BE2C (cell line): Measurements from ENCODE around the gene ARHGEF1.
A peak's percentile ranks its signal among the peaks of the same experiment; 100 is the strongest.

Source experiments
- DNase-seq: peaks from one replicate; pipeline ENCODE4 v3.0.0-alpha.2; 2020
- H3K27me3 ChIP-seq: fragments of 250-450 bp; sonication (Bioruptor Pico); 2 replicates; pipeline ENCODE4 v1.5.1; 2020; ENCODE audit warnings: mild to moderate bottlenecking
- H3K36me3 ChIP-seq: fragments of 250-450 bp; sonication (Bioruptor Pico); 2 replicates; pipeline ENCODE4 v1.5.1; 2020; ENCODE audit warnings: mild to moderate bottlenecking
- H3K4me1 ChIP-seq: fragments of 250-450 bp; sonication (Bioruptor Pico); 2 replicates; pipeline ENCODE4 v1.5.1; 2020
- H3K4me3 ChIP-seq: 2 replicates; pipeline ENCODE4 v1.5.1; 2011; ENCODE audit warnings: low read depth, low read length
- H3K9me3 ChIP-seq: fragments of 250-450 bp; sonication (Bioruptor Pico); 2 replicates; pipeline ENCODE4 v1.5.1; 2020
- TF ChIP-seq, protein P1 (sequence below): IDR thresholded peaks from 2 replicates; pipeline ENCODE4 v1.5.1; 2012; ENCODE audit warnings: mild to moderate bottlenecking, low read depth, low read length

ARHGEF1 gene

DNA sequence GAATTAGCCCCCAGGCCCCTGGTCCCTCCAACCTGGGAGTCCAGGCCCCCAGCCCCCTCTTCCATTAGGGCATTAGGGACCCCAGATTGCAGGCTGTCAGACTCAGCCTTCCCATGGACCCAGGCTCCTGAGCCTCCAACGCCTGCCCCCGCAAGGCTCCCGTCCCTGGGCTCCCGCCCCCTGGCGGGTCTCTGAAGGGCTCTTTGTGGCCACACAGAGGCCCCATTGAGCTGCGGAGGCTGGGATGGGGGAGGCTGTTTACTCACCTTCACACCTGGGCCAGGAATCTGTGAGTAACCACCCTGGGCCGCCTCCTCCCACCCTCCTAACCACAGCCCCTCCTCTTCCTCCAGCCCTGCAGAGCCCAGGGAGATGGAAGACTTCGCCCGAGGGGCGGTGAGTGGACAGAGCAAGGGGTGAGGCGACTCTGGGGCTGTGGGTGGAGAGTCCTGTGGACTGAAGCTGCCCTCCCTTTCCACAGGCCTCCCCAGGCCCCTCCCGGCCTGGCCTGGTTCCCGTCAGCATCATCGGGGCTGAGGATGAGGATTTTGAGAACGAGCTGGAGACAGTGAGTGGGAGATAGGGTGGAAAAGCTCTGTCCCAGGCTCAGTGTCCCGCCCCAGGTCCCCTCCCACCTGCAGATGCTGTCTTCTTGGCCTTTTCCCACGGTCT, 4.9 kb downstream of the ARHGEF1 start:
- TF ChIP-seq, protein P1, sequence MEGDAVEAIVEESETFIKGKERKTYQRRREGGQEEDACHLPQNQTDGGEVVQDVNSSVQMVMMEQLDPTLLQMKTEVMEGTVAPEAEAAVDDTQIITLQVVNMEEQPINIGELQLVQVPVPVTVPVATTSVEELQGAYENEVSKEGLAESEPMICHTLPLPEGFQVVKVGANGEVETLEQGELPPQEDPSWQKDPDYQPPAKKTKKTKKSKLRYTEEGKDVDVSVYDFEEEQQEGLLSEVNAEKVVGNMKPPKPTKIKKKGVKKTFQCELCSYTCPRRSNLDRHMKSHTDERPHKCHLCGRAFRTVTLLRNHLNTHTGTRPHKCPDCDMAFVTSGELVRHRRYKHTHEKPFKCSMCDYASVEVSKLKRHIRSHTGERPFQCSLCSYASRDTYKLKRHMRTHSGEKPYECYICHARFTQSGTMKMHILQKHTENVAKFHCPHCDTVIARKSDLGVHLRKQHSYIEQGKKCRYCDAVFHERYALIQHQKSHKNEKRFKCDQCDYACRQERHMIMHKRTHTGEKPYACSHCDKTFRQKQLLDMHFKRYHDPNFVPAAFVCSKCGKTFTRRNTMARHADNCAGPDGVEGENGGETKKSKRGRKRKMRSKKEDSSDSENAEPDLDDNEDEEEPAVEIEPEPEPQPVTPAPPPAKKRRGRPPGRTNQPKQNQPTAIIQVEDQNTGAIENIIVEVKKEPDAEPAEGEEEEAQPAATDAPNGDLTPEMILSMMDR = no peak
- Histone ChIP-seq H3K36me3 (no peaks in the 10 kb centered on the region), H3K9me3 (no peaks in the 10 kb centered on the region), H3K4me3 (no peak overlapping the region), H3K4me1 (no peaks in the 10 kb centered on the region), H3K27me3 (peaks cover 8% of the 10 kb centered on the region)
- DNase-seq = no peak

- Histone ChIP-seq H3K36me3 (no peaks in the 10 kb centered on the region), H3K27me3 (no peaks in the 10 kb centered on the region), H3K4me1 (no peaks in the 10 kb centered on the region), H3K9me3 (no peaks in the 10 kb centered on the region), H3K4me3 (no peak overlapping the region)
- TF ChIP-seq, protein P1 = no peak
- no peak for DNase-seq
These were observed 5.9 kb downstream of the ARHGEF1 start for GRCh38 chr19:41888926-41889325.

DNA sequence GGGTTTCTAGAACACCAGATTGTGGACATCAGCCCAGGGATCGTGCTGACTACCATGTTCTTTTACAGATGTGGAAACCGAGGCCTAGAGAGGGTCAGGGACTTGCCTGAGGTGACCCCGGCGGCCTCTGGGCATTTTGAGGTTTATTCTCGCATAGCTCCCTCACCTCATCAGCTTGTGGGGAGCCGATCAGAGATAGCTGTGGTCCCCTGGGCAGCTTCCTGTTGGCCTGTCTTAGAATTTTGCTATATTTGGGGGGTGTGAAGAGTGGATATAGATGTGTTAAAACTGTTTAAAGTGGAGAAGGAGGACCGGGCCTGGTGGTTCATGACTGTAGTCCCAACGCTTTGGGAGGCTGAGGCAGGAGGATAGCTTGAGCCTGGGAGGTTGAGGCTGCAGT, 6.9 kb downstream of the ARHGEF1 start:
- DNase-seq = no peak
- Histone ChIP-seq H3K4me1 (no peaks in the 10 kb centered on the region), H3K27me3 (no peaks in the 10 kb centered on the region), H3K4me3 (no peak overlapping the region), H3K9me3 (no peaks in the 10 kb centered on the region), H3K36me3 (no peaks in the 10 kb centered on the region)
- TF ChIP-seq, protein P1 = no peak

- Histone ChIP-seq H3K4me3 (no peak overlapping the region), H3K9me3 (no peaks in the 10 kb centered on the region), H3K36me3 (0 out of 2 replicates have a peak, but pooled peaks cover 2% of the 10 kb centered on the region), H3K4me1 (no peaks in the 10 kb centered on the region), H3K27me3 (no peaks in the 10 kb centered on the region)
- TF ChIP-seq, protein P1 = no peak
- DNase-seq = no peak
These were observed 8.0 kb downstream of the ARHGEF1 start for GRCh38 chr19:41890936-41891335.

DNA sequence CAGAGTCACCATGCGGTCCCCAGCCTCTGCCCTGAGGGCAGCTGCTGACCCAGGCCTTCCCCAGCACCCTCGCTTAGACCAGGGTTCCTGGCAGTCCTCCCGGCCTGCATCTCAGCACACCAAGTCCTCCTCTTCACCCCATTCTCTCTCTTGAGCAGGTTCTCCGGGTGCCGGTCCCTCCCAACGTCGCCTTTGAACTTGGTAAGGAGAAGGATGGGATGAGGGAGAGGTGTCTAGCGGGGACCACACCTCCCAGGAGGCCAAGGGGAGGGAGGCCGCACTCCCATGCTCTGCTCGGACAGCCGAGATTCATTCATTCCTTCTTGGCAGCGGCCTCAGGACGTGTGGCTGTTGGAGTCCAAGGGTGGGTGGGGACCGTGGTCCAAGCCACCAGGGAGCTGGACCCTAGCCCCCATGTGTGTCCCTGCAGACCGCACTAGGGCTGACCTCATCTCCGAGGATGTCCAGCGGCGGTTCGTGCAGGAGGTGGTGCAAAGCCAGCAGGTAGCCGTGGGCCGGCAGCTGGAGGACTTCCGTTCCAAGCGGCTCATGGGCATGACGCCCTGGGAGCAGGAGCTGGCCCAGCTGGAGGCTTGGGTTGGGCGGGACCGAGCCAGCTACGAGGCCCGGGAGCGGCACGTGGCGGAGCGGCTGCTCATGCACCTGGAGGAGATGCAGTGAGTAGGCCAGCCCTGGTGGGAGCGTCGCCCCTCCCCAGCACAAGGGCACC, 9.4 kb downstream of the ARHGEF1 start:
- H3K4me1 ChIP-seq = no peaks in the 10 kb centered on the region
- no peak overlapping the region for H3K4me3 ChIP-seq
- 0 out of 2 replicates have a peak, but pooled peaks cover 2% of the 10 kb centered on the region for H3K36me3 ChIP-seq
- no peak for DNase-seq
- TF ChIP-seq, protein P1 = no peak
- H3K27me3 ChIP-seq = no peaks in the 10 kb centered on the region
- no peaks in the 10 kb centered on the region for H3K9me3 ChIP-seq

- TF ChIP-seq, protein P1 = peak; percentile 23; the same call in 1 of the 2 replicates
- Histone ChIP-seq H3K4me3 (no peak overlapping the region), H3K36me3 (0 out of 2 replicates have a peak, but pooled peaks cover 2% of the 10 kb centered on the region), H3K9me3 (no peaks in the 10 kb centered on the region), H3K27me3 (no peaks in the 10 kb centered on the region), H3K4me1 (no peaks in the 10 kb centered on the region)
- no peak for DNase-seq
These were observed 10.9 kb downstream of the ARHGEF1 start for GRCh38 chr19:41893899-41894298.
